ENCODE results near the gene SGSM2. TPM values are rescaled to one million over a fixed set of nuclear protein-coding genes. Genes with fewer than 3 reads are reported as not detected.
A peak's percentile ranks its signal among the peaks of the same experiment; 100 is the strongest.

Gene SGSM2
- total RNA-seq, 2 donors from 2014 or later: 32.7 to 77.5 TPM

GRCh38 chr17:2400877-2401425 lies 63.6 kb downstream of the SGSM2 start, which contains the start of gene MNT:
Gene MNT (minus strand): TSS chr17:2401060. CDS start chr17:2400712, 348 bp downstream.
- Histone ChIP-seq H3K4me3 (peak within 1 kb of the TSS; percentile 56 to 70), H3K4me1 (peaks cover 71% of the 10 kb centered on the region), H3K9me3 (no peaks in the 10 kb centered on the region), H3K36me3 (replicated peaks in 1 of 2; ENCODE audit: insufficient read depth in 1 of 2, low read depth in 2 of 2) (no peaks in the 10 kb centered on the region), H3K27ac (peak within 1 kb of the TSS; percentile 93 to 100 (median 98)), H3K27me3 (no peaks in the 10 kb centered on the region)
- peak; percentile 92 to 96 (median 95) for DNase-seq
- intact Hi-C loops (cut with DNase I): no loop called here
- ATAC-seq: peak; percentile 57
- peak; percentile 66 to 74 (median 67) for TF ChIP-seq POLR2A (IDR thresholded peaks at IDR 0.05)
- TF ChIP-seq CTCF (IDR thresholded peaks at IDR 0.05): peak in 3 of 7 experiments; percentile 19 to 34 (median 33)
- WGBS, 2 donors: 0 to 1% methylated on average over 24 to 31 of the region's 51 CpGs

DNA sequence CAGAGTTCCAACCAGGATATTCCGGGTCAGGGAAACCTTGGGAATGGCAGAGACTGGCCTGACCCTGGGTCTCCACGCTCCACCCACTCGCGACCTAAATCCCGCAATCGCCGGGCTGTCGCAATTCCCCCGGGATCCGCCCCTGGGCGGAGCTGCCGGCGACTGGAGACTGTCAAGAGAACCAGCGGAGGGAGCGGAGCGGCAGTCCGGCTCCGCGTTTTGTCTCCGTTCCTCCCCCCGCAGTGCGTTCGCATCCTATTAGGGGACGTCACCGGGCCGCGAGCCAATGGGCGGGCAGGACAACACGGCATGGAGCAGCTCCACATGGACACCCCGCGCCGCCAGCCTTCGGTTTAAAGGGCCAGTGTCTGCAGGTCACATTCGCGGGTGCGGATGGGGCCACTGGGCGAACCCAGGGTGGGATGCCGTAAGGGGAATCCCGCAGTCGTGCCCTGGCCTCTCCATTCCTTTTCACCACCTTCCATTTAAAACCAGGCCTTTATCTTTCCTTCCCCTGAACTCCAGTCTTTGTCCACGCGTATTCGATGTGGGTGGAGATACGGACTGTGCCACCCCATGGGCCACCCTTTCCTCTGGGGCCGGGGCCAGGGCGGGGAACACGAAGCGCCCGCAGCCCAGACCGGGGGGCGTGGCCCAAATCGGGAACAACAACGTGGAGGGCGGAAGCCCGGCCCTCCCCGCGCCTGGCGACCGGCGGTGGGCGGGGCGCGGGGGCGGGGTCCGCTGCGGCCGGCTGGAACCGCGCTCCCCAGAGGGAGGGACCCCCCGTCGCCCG lies 64.3 kb downstream of the SGSM2 start:
- DNase-seq (peak; percentile 100), ATAC-seq (peak; percentile 67)
- peak overlapping the region in 1 of 2 donors; percentile 11 for H3K4me3 ChIP-seq
- H3K9me3 ChIP-seq: no peaks in the 10 kb centered on the region
- TF ChIP-seq CTCF (IDR thresholded peaks at IDR 0.05): peak in 3 of 7 experiments; percentile 1 to 31 (median 9)
- TF ChIP-seq POLR2A (IDR thresholded peaks at IDR 0.05): peak in 2 of 3 donors; percentile 24 to 40
- 0 to 1% methylated on average over 20 to 67 of the region's 72 CpGs for WGBS, 2 donors
- H3K36me3 ChIP-seq (replicated peaks in 1 of 2; ENCODE audit: insufficient read depth in 1 of 2, low read depth in 2 of 2): no peaks in the 10 kb centered on the region
- H3K27ac ChIP-seq: peak overlapping the region; percentile 93 to 100 (median 98)
- no peaks in the 10 kb centered on the region for H3K27me3 ChIP-seq
- H3K4me1 ChIP-seq: peaks cover 71% of the 10 kb centered on the region
- intact Hi-C loops (cut with DNase I): no loop called here

- Histone ChIP-seq H3K27ac (peak overlapping the region; percentile 93 to 100 (median 98)), H3K9me3 (no peaks in the 10 kb centered on the region), H3K27me3 (no peaks in the 10 kb centered on the region), H3K36me3 (replicated peaks in 1 of 2; ENCODE audit: insufficient read depth in 1 of 2, low read depth in 2 of 2) (no peaks in the 10 kb centered on the region), H3K4me3 (no peak overlapping the region), H3K4me1 (peaks cover 65% of the 10 kb centered on the region)
- intact Hi-C loops (cut with DNase I): no loop called here
- WGBS, 2 donors: 26 to 29% methylated on average over 11 to 15 of the region's 15 CpGs
- no peak for ATAC-seq
- DNase-seq: peak in 1 of 4 donors; percentile 19
- no peak for TF ChIP-seq POLR2A (IDR thresholded peaks at IDR 0.05)
- no peak for TF ChIP-seq CTCF (IDR thresholded peaks at IDR 0.05)
Observed at GRCh38 chr17:2402544-2402943, 65.2 kb downstream of the SGSM2 start.

GRCh38 chr17:2403044-2403443 lies 65.7 kb downstream of the SGSM2 start:
- Histone ChIP-seq H3K27me3 (no peaks in the 10 kb centered on the region), H3K9me3 (no peaks in the 10 kb centered on the region), H3K36me3 (replicated peaks in 1 of 2; ENCODE audit: insufficient read depth in 1 of 2, low read depth in 2 of 2) (no peaks in the 10 kb centered on the region), H3K4me3 (no peak overlapping the region), H3K27ac (no peak overlapping the region), H3K4me1 (peaks cover 60% of the 10 kb centered on the region)
- 89 to 90% methylated on average over 4 of the region's 4 CpGs for WGBS, 2 donors
- intact Hi-C loops (cut with DNase I): no loop called here
- no peak for DNase-seq
- no peak for ATAC-seq
- TF ChIP-seq POLR2A (IDR thresholded peaks at IDR 0.05) (no peak), CTCF (IDR thresholded peaks at IDR 0.05) (no peak)

Data from body of pancreas (tissue), 4 donors.